ENCODE data around the gene TRIM8. TPM values are rescaled to one million over a fixed set of nuclear protein-coding genes. Genes with fewer than 3 reads are reported as not detected.
A peak's percentile ranks its signal among the peaks of the same experiment; 100 is the strongest.

The TRIM8 gene
- total and polyA plus RNA-seq, 9 of the 15 experiments (the other 6 are each of a cell fraction or from before 2014, with no cell fraction given), result 1.7 to 26.0 (median 9.1) TPM

- H2AFZ ChIP-seq (ENCODE audit: low read depth, low read length), result no peak overlapping the region
- 0 out of 3 replicates have a peak, but pooled peaks cover 3% of the 10 kb centered on the region for H3K36me3 ChIP-seq (ENCODE audit: control insufficient read depth, insufficient read depth, low read length)
- H3K27me3 ChIP-seq (ENCODE audit: control insufficient read depth in 2 of 2, insufficient read depth in 2 of 2, low read length in 2 of 2), result no peaks in the 10 kb centered on the region
- FAIRE-seq (no peak), ATAC-seq (no peak), DNase-seq (ENCODE audit: extremely low read depth in 1 of 4, low spot score in 3 of 4) (no peak)
- H3K9me1 ChIP-seq (ENCODE audit: control insufficient read depth, insufficient read depth, low read length), result no peaks in the 10 kb centered on the region
- H3K9ac ChIP-seq (ENCODE audit: insufficient read depth in 1 of 2, low read depth in 2 of 2, low read length in 2 of 2), result peak overlapping the region in 1 of 2 experiments; percentile 68; a peak in 2 of 4 replicates
- intact Hi-C loops (cut with micrococcal nuclease), result no loop called here
- in situ Hi-C loops (cut with MboI), result no loop called here
- H3K79me2 ChIP-seq (ENCODE audit: control insufficient read depth, insufficient read depth, low read length), result no peaks in the 10 kb centered on the region
- POLR2A ChIA-PET, result interaction anchor here (0.8 to 2.0 kb wide), 2 partner anchors 11 to 16 kb away, joined by 3 to 7 read pairs; partner anchors contain the start of gene TRIM8
- peaks cover 2 to 12% of the 10 kb centered on the region in 2 experiments; a peak in 3 of 5 replicates for H3K4me1 ChIP-seq (replicated peaks in 1 of 2; ENCODE audit: control insufficient read depth in 2 of 2, insufficient read depth in 2 of 2, low read length in 2 of 2)
- CTCF ChIA-PET (ENCODE audit: low intra/inter-chr PET ratio), result no interaction called here
- no peak overlapping the region for H3K4me3 ChIP-seq
- no peak overlapping the region for H3K4me2 ChIP-seq (ENCODE audit: insufficient read depth, low read length)
- no TSS peak for BruUV-seq (replicated peaks)
- TF ChIP-seq HMGXB4 (CRISPR knock-in tag; IDR thresholded peaks at IDR 0.05), result no peak
- TF ChIP-seq NFIC (IDR thresholded peaks at IDR 0.05), result 0 out of 2 replicates have a peak, but pooled peaks have one; percentile 29
- H3K9me3 ChIP-seq (replicated peaks; ENCODE audit: control insufficient read depth, insufficient read depth, low read depth, low read length), result no peaks in the 10 kb centered on the region
- WGBS (ENCODE audit: insufficient coverage, low coverage, missing lambda C conversion rate), result 76% methylated on average over 7 of the region's 11 CpGs
- H4K20me1 ChIP-seq (replicated peaks; ENCODE audit: control insufficient read depth, insufficient read depth, low read length), result no peaks in the 10 kb centered on the region
- H3K27ac ChIP-seq (ENCODE audit: extremely low read depth, low read depth, low read length), result no peak overlapping the region
These were observed 15.8 kb upstream of the TRIM8 start for GRCh38 chr10:102628451-102628911.
